B cell (primary cell): Measurements from ENCODE around the gene CEP164. TPM values are rescaled to one million over a fixed set of nuclear protein-coding genes. Genes with fewer than 3 reads are reported as not detected.

Source experiments
- ATAC-seq: fragments of 200-7000 bp; cut with Tn5 transposase; one replicate; pipeline ENCODE4 v1.10.0; 2021; ENCODE audit warnings: low read depth, mild to moderate bottlenecking, moderate number of reproducible peaks, moderate library complexity
- CTCF ChIA-PET: fragments of 350-600 bp; sonication (Branson Sonifier 250); formaldehyde crosslinking; loops from one replicate; lab custom pipeline; 2021; ENCODE audit warnings: antibody characterized with exemption, inconsistent platforms; lab: Charles Lee
- POLR2A ChIA-PET: fragments of 350-600 bp; sonication (Branson Sonifier 250); formaldehyde crosslinking; loops from one replicate; lab custom pipeline; 2021; ENCODE audit warnings: antibody characterized with exemption; lab: Charles Lee
- DNase-seq: peaks from one replicate; pipeline ENCODE4 v3.0.0; 2013
- H2AFZ ChIP-seq: 2 replicates; pipeline ENCODE4 v1.6.1; 2012; ENCODE audit warnings: mild to moderate bottlenecking, low read depth, low read length; ENCODE audit not compliant: insufficient read depth, poor library complexity, severe bottlenecking
- H3K27ac ChIP-seq, 2 donors: 1 replicate in 1 of 2; 2 replicates in 1 of 2; pipeline ENCODE4 v1.5.1; 2012 to 2013; ENCODE audit warnings: low read length in 2 of 2, mild to moderate bottlenecking in 2 of 2, moderate library complexity in 1 of 2
- H3K27me3 ChIP-seq, 4 experiments: fragments of 200-600 bp in 1 of 4; sonication (generic) in 1 of 4; replicated peaks in 1 of 4; 1 replicate in 2 of 4; 2 replicates in 2 of 4; pipeline versions ENCODE4 v1.6.1 to v1.7.0; 2013 to 2016; ENCODE audit warnings: low read length in 3 of 4, mild to moderate bottlenecking in 2 of 4, mixed read lengths in 1 of 4, moderate library complexity in 1 of 4; ENCODE audit not compliant: insufficient read depth in 4 of 4, control insufficient read depth in 3 of 4; ENCODE audit errors: control extremely low read depth in 1 of 4
- H3K36me3 ChIP-seq, 2 experiments: replicated peaks in 1 of 2; 1 replicate in 1 of 2; 2 replicates in 1 of 2; pipeline versions ENCODE4 v1.6.1 to v1.7.1; 2013; ENCODE audit warnings: low read length in 1 of 2; ENCODE audit not compliant: insufficient read depth in 2 of 2, control insufficient read depth in 1 of 2; ENCODE audit errors: control extremely low read depth in 1 of 2, extremely low read depth in 1 of 2
- H3K4me1 ChIP-seq, 2 donors: fragments of 200-600 bp in 1 of 2; sonication (generic) in 1 of 2; 1 replicate in 1 of 2; 2 replicates in 1 of 2; pipeline versions ENCODE4 v1.5.1 to v1.6.1; 2013 to 2017; ENCODE audit warnings: low read length in 2 of 2; ENCODE audit not compliant: control insufficient read depth in 2 of 2, insufficient read depth in 2 of 2
- H3K4me2 ChIP-seq: replicated peaks from 2 replicates; pipeline ENCODE3; 2012; ENCODE audit warnings: mild to moderate bottlenecking, low read depth, low read length; ENCODE audit not compliant: poor library complexity, severe bottlenecking
- H3K4me3 ChIP-seq, 5 experiments: fragments of 200-600 bp in 1 of 5; sonication (generic) in 1 of 5; 1 replicate in 3 of 5; 2 replicates in 2 of 5; pipeline versions ENCODE4 v1.5.1 to v1.7.0; 2011 to 2016; ENCODE audit warnings: low read length in 4 of 5, mild to moderate bottlenecking in 4 of 5, low read depth in 2 of 5, control low read depth in 1 of 5, moderate library complexity in 1 of 5; ENCODE audit not compliant: insufficient read depth in 1 of 5; ENCODE audit errors: control extremely low read depth in 1 of 5, extremely low read depth in 1 of 5
- H3K79me2 ChIP-seq: fragments of 200-600 bp; sonication (generic); one replicate; pipeline ENCODE4 v1.6.0; 2016; ENCODE audit warnings: low read length; ENCODE audit not compliant: control insufficient read depth, insufficient read depth
- H3K9ac ChIP-seq: fragments of 200-600 bp; sonication (generic); 2 replicates; pipeline ENCODE4 v1.6.1; 2017; ENCODE audit warnings: mild to moderate bottlenecking, low read length, moderate library complexity
- H3K9me3 ChIP-seq, 3 donors: one replicate each; pipeline versions ENCODE4 v1.6.1 to v1.7.1; 2013; ENCODE audit warnings: low read length in 2 of 3; ENCODE audit not compliant: control insufficient read depth in 2 of 3, insufficient read depth in 1 of 3; ENCODE audit errors: control extremely low read depth in 1 of 3
- H4K20me1 ChIP-seq: 2 replicates; pipeline ENCODE4 v1.6.0; 2012; ENCODE audit warnings: mild to moderate bottlenecking, low read length; ENCODE audit not compliant: insufficient read depth, control insufficient read depth, poor library complexity, severe bottlenecking
- H3K27ac Mint-ChIP-seq: one replicate; pipeline ENCODE4 v1.8.0; 2021; ENCODE audit warnings: mixed read lengths
- H3K27me3 Mint-ChIP-seq: one replicate; pipeline ENCODE4 v1.8.0; 2021; ENCODE audit warnings: mixed read lengths
- H3K4me1 Mint-ChIP-seq: one replicate; pipeline ENCODE4 v1.8.0; 2021; ENCODE audit warnings: mixed read lengths
- H3K4me3 Mint-ChIP-seq: one replicate; pipeline ENCODE4 v1.8.0; 2021; ENCODE audit warnings: mixed read lengths
- H3K9me3 Mint-ChIP-seq: one replicate; pipeline ENCODE4 v1.8.0; 2022; ENCODE audit warnings: mixed read lengths; ENCODE audit not compliant: insufficient read depth
- EZH2 ChIP-seq: IDR thresholded peaks from 2 replicates; pipeline ENCODE4 v1.6.1; 2012; ENCODE audit warnings: borderline replicate concordance, low read depth, mild to moderate bottlenecking, moderate library complexity, low read length; ENCODE audit not compliant: insufficient read depth, poor library complexity, severe bottlenecking
- WGBS: methylation state at CpG from one replicate; pipeline ENCODE4 v1.1.5; 2013; ENCODE audit warnings: missing lambda C conversion rate; ENCODE audit not compliant: insufficient coverage; 5-methylcytosine and 5-hydroxymethylcytosine counted together
- intact Hi-C: fragments of 100-400 bp; cut with micrococcal nuclease; formaldehyde crosslinking; loops from one replicate; pipeline ENCODE4 v1.10.0; 2022
- polyA plus RNA-seq: library from polyadenylated mRNA; depleted of rRNA; stranded (reverse); fragments of >200 nt; gene quantifications from 2 replicates; pipeline ENCODE4 v1.2.3, GENCODE V29; 2012
- total RNA-seq, 2 donors: library from RNA; stranded (reverse); fragments of 120-200 nt in 1 of 2; gene quantifications; 1 replicate in 1 of 2; 2 replicates in 1 of 2; pipeline versions ENCODE4 v1.2.3 to v1.2.4, GENCODE V29; 2013 to 2022
- TF ChIP-seq, protein P1 (sequence below): fragments of 200-600 bp; IDR thresholded peaks from one replicate; pipeline ENCODE4 v1.8.0; 2022; ENCODE audit warnings: antibody characterized with exemption, mild to moderate bottlenecking

CEP164 gene
- total and polyA plus RNA-seq, 2 donors (not counting 1 experiment from before 2014, with no cell fraction given): 31.5 to 54.8 TPM

DNA sequence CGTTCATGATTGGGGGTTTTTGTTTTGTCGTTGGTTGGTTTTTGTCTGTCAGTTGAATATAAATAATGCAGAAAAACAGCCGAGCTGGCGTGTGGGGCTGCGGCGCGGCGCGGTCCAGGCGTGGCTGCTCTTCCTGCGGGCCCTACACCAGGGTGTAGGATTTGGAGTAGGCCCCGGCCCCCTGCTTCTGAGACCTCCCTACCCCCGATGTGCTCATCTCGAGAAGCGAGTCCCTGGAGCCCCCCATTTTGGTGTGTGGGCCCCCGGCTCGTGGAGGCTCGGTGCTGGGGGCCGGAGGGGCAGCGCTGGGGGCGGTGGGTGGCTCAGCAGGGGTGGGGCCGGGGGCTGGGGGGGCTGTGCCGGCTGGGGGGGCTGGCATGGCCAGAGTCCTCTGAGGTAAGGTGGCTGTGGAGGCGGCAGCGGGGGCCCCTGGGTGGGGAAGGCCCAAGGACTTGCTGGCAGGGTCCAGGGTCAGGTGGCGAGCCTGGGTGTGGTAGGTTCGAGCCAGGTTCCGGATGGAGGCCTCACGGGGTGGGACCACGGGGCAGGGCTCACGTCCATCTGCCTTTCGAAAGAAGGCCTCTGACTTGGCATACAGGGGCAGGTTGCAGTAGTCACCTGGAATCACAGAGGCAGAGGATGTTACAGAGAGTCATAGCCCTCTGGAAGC lies 100.7 kb downstream of the CEP164 start:
- Mint-ChIP-seq H3K27ac (no peak overlapping the region), H3K9me3 (no peaks in the 10 kb centered on the region), H3K4me3 (no peak overlapping the region), H3K27me3 (peaks cover 5% of the 10 kb centered on the region), H3K4me1 (peaks cover 8% of the 10 kb centered on the region)
- Histone ChIP-seq H3K27ac (no peak overlapping the region), H3K4me3 (no peak overlapping the region), H3K9ac (no peak overlapping the region), H3K4me2 (no peak overlapping the region), H3K79me2 (no peaks in the 10 kb centered on the region), H3K9me3 (no peaks in the 10 kb centered on the region), H3K27me3 (peaks cover 0 to 13% (median 0%) of the 10 kb centered on the region in 4 experiments), H4K20me1 (no peaks in the 10 kb centered on the region), H3K36me3 (no peaks in the 10 kb centered on the region), H3K4me1 (peaks cover 0 to 8% of the 10 kb centered on the region in 2 donors), H2AFZ (no peak overlapping the region)
- no peak for DNase-seq
- POLR2A ChIA-PET: no interaction called here
- TF ChIP-seq, protein P1, sequence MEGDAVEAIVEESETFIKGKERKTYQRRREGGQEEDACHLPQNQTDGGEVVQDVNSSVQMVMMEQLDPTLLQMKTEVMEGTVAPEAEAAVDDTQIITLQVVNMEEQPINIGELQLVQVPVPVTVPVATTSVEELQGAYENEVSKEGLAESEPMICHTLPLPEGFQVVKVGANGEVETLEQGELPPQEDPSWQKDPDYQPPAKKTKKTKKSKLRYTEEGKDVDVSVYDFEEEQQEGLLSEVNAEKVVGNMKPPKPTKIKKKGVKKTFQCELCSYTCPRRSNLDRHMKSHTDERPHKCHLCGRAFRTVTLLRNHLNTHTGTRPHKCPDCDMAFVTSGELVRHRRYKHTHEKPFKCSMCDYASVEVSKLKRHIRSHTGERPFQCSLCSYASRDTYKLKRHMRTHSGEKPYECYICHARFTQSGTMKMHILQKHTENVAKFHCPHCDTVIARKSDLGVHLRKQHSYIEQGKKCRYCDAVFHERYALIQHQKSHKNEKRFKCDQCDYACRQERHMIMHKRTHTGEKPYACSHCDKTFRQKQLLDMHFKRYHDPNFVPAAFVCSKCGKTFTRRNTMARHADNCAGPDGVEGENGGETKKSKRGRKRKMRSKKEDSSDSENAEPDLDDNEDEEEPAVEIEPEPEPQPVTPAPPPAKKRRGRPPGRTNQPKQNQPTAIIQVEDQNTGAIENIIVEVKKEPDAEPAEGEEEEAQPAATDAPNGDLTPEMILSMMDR: no peak
- TF ChIP-seq EZH2: no peak
- intact Hi-C loops: no loop called here
- no peak for ATAC-seq
- CTCF ChIA-PET: interaction anchor here (1.2 to 3.4 kb wide), 3 partner anchors 8 to 519 kb away, joined by 3 to 28 read pairs (median 4); no protein-coding TSS in a partner anchor
- 89% methylated on average over 18 of the region's 32 CpGs for WGBS

DNA sequence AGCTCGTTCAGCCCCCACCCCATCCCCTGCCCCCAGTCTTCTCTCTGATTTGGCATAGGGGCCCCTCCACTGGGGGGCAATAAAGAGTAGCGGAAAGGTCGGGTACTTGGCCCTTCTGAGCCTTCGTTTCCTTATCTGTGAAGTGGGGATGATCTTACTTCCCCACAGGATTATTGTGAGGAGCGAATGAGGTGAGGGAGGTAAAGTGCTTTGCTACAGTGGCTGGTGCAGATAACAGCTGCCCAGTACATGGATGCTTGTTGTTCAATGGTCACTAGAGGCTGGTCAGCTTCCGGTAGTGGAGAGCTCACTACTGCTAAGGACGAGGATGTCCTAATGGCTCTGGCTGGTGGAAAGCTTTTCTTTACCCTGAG lies 101.2 kb downstream of the CEP164 start:
- Histone ChIP-seq H3K27me3 (peaks cover 0 to 13% (median 0%) of the 10 kb centered on the region in 4 experiments), H3K4me3 (no peak overlapping the region), H4K20me1 (no peaks in the 10 kb centered on the region), H3K4me2 (no peak overlapping the region), H2AFZ (no peak overlapping the region), H3K9me3 (no peaks in the 10 kb centered on the region), H3K79me2 (no peaks in the 10 kb centered on the region), H3K9ac (no peak overlapping the region), H3K27ac (no peak overlapping the region), H3K36me3 (no peaks in the 10 kb centered on the region), H3K4me1 (peaks cover 0 to 8% of the 10 kb centered on the region in 2 donors)
- no peak for DNase-seq
- CTCF ChIA-PET: interaction anchor here (1.1 to 1.7 kb wide), 4 partner anchors 9 to 389 kb away, joined by 3 to 4 read pairs (median 4); no protein-coding TSS in a partner anchor
- Mint-ChIP-seq H3K27ac (no peak overlapping the region), H3K9me3 (no peaks in the 10 kb centered on the region), H3K27me3 (peaks cover 5% of the 10 kb centered on the region), H3K4me3 (no peak overlapping the region), H3K4me1 (peaks cover 8% of the 10 kb centered on the region)
- intact Hi-C loops: no loop called here
- 71% methylated on average over 6 of the region's 7 CpGs for WGBS
- ATAC-seq: no peak
- POLR2A ChIA-PET: no interaction called here
- TF ChIP-seq EZH2: no peak
- TF ChIP-seq, protein P1: no peak
